GM19467 (cell line): ENCODE data around the gene FAM149A.
A peak's percentile ranks its signal among the peaks of the same experiment; 100 is the strongest.

Source experiments
- ATAC-seq: cut with Tn5 transposase; IDR thresholded peaks from one replicate; pipeline ENCODE4 v1.9.1; 2021; ENCODE audit warnings: mild to moderate bottlenecking, moderate library complexity; ENCODE audit not compliant: unreplicated experiment

FAM149A gene

DNA sequence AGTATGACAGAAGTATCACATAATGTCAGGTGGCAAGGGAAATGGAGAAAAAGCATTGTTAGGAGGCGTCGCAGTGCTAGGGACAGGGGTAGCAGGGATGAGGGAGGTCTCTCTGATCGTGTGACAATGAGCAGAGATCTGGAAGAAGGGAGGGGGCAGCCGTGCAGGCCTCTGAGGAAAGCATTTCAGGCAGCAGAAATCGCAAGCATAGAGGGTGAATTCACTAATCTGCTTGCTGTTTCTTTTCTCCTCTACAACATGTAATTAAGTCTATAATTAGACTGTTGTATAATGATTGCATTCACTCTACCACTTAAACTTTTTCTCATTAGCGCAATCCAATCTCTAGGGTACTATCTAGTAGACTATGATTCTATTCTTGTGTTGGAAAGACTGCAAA is 96.0 kb downstream of the FAM149A start:
- no peak for ATAC-seq

DNA sequence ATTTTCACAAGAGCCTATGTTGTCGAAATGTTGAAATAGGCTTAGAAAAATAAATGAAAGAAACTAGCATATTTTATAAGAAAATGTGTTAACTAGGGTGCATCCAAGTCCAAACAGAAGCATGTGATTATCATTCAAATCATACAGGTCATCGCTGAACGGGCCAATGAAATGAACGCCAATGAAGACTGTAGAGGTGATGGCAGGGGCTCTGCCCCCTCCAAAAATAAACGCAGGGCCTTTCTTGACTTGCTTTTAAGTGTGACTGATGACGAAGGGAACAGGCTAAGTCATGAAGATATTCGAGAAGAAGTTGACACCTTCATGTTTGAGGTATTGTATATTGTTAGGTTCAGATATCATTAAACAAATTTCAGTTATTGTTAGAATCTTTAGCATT is 96.5 kb downstream of the FAM149A start:
- ATAC-seq: no peak

DNA sequence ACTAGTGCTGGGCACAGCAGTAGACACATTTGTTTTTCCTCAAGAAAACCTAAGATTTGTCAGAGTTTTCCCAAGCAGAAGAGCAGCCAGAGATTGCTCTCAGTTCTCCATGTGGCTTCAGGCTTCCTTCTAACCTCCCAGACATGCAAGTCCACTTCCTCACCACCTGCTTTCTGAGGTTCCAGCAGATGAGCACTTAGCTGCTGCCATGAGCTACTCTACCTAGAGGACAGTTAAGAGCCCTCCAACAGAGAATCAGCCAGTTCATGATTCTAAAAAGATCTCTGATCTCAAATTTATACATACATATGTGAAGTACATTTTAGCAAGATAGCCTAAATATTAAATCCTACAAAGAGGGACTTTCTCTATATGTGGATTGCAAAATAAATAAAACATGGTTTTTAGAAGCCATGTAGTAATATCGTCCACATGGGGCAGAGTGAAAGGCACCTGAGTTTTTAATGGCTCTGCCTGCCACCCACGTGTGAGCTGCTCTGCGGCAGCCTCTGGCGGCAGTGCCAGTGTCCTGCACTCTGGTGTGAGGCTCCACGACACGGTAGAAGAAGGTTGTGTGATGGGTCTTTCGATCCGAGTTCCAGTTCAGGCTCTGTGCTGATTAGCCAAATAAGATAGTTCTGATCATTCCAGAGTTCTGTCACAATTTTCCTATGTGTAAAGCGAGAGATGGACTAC is 97.2 kb downstream of the FAM149A start:
- ATAC-seq: peak; percentile 92

DNA sequence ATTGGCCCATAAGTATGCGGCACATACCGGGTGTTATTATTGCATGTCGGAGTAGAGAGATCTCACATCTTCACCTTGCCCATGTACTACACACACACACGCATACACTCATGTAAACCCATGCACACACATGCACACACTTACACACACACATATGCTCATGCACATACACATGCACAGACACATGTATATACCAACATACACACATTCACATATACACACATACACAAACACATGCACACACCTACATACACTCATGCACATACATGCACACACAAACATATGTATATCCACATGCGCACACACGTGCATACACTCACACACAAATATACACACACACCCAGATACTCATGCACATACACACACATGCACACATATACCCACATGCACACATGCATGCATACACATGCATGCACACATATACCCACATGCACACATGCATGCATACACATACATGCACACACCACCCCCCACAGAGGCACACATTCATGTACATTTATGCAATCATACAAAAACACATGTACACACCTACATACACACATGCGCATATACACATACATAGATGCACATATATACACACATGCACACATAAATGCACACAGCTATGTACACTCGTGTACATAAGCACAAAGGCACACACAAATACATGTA is 98.1 kb downstream of the FAM149A start:
- ATAC-seq: no peak

DNA sequence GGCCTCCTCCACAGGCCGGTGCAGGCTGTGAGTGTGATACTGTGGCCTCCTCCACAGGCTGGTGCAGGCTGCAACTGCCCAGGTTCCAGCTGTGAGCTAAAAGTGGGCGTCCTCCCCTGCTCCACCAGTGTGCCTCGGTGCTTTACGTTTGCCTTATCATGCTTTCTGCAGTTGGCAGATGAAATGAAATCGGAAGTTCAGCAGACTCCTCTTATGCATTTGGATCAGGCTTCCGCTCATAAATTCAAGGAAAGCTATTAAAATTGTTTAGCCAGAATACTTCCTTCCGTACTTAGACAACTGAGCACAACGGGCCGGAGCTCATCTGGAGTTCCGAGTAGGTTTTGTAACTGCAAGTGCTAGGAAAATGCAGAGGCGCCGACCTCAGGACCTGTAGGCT is 98.9 kb downstream of the FAM149A start:
- no peak for ATAC-seq

DNA sequence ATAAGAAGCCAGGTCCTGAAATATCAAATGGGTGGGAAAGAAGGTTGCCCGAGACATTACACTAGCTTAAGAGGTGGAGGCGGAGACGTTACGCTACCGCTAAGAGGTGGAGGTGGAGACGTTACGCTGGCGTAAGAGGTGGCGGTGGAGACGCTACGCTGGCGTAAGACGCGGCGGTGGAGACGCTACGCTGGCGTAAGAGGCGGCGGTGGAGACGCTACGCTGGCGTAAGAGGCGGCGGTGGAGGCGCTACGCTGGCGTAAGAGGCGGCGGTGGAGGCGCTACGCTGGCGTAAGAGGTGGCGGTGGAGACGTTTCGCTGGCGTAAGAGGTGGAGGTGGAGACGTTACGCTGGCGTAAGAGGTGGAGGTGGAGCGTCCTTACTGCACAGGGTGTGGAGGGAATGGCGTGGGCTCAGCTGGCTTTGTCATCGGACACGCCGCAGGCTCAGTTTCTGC is 99.6 kb downstream of the FAM149A start:
- no peak for ATAC-seq

DNA sequence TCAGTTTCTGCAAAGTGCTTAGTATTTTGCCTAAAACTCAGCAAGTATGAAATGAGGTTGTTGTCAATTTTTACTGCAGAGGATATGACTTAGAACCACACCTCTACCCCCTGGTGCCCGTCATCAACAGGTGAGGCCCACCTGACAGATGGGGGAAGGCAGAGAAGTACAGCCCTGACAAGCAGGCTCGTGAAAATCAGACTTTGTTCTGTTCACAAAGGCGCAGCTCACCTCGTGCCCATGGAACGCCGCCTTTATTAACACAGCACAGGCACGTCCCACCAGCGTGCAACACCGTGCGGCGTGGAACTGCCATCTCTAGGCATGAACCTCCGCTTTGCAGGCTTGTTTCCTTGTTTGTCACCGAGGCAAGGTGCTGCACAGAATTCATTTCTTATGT is 100.2 kb downstream of the FAM149A start:
- no peak for ATAC-seq

DNA sequence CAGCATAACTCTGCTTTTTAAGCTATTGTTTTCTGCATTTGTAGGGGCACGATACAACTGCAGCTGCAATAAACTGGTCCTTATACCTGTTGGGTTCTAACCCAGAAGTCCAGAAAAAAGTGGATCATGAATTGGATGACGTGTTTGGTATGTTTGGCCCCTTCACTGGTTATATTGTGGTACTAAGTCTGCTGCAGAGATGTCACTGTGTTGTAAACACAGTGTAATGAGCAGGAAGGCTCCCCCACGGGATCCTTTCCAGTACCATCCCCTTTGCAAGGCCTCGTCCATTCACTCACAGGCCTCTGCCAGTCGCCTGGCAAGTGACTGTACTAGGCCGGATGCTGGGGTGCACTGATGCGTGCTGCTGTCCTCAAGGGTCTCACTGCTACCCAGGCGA is 100.7 kb downstream of the FAM149A start:
- ATAC-seq: no peak

DNA sequence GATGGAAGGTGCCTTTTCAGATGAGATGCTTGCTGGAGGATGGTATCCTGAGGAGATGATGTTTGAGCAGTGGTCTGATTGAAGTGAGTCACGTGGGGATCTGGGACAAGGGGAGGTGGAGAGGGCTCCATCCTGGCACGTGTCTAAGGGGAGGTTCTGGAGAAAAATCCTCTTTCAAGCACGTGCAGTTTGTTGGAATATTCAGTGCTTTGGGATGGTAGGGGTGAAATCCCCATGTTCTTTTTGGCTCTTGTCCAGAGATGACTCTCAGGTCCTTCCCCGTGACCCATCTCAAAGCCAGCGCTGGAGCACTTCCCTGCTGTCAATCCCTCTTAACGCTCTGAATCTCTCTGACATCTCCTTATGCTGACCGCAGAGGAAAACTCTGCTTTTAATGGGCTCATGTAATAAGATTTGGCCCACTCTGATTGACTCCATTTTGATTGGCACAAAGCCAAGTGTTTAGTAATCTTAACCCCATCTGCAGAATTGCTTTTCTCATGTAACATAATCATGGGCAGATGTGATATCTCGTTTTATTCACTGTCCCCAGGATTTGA is 112.0 kb downstream of the FAM149A start:
- ATAC-seq: no peak

DNA sequence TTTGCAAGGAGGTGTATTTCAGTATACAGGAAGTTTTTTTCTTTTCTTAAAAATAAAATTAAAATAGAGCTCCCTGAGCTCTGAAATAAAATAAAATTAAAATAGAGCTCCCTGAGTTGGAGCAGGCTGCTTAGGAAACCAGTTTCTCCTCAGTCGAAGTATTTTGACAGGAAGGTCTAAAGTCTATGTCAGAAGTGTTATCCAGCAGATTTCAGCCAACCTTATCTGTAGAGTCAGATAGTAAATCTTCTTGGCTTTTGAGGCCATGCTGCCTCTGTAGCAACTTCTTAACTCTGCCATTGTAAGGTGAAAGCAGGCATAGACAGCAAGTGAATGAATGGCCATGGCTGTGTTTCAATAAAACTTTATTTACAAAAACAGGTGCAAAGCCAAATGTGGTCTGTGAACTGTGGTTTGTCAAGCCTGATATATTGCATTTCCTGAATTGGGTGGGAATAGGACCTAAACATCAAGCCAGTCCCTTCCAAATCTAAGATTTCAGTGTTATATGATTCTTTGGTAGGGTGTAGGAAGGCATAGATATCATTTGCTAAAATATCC is 113.3 kb downstream of the FAM149A start:
- no peak for ATAC-seq

DNA sequence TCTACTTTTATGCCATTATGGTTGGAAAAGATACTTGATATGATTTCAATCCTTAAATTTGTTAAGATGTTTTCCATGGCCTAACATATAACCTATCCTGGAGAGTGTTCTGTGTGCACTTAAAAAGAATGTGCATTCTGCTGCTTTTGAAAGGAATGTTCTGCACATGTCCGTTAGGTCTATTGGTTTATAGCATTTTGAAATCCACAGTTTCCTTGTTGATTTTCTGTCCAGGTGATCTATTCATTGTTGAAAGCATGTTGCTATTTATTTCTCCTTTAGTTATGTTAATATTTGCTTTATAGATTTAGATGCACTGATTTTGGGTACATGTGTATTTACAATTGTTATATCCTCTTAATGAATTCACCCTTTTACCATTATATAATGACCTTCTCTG is 117.1 kb downstream of the FAM149A start:
- ATAC-seq: no peak
